Peyer's patch (tissue), 4 donors: ENCODE results near the gene SLCO3A1. TPM values are rescaled to one million over a fixed set of nuclear protein-coding genes. Genes with fewer than 3 reads are reported as not detected.

Experiments used
- DNase-seq, 3 donors: peaks; one replicate each; pipeline ENCODE4 v3.0.0-alpha.2; 2017 to 2019
- H3K27ac ChIP-seq, 4 donors: fragments of 200-600 bp; sonication (generic); one replicate each; pipeline ENCODE4 v1.5.1; 2016 to 2019
- H3K27me3 ChIP-seq, 2 donors: fragments of 200-600 bp; sonication (generic); one replicate each; pipeline ENCODE4 v1.5.1; 2019
- H3K36me3 ChIP-seq, 3 donors: fragments of 200-600 bp; sonication (generic); one replicate each; pipeline ENCODE4 v1.5.1; 2016 to 2019
- H3K4me1 ChIP-seq, 4 donors: fragments of 200-600 bp; sonication (generic); one replicate each; pipeline ENCODE4 v1.5.1; 2016 to 2019
- H3K4me3 ChIP-seq, 4 donors: fragments of 200-600 bp; sonication (generic); 1 replicate in 3 of 4; 2 replicates in 1 of 4; pipeline ENCODE4 v1.5.1; 2016 to 2019; ENCODE audit warnings: mild to moderate bottlenecking in 1 of 4
- H3K9me3 ChIP-seq, 4 donors: fragments of 200-600 bp; sonication (generic); one replicate each; pipeline ENCODE4 v1.5.1; 2016 to 2019; ENCODE audit warnings: mild to moderate bottlenecking in 1 of 4
- CTCF ChIP-seq, 6 experiments: fragments of 450-650 bp in 4 of 6; fragments of 200-600 bp in 2 of 6; sonication (generic) in 1 of 6; IDR thresholded peaks; one replicate each; pipeline ENCODE4 v1.5.1; 2017 to 2019; ENCODE audit warnings: antibody characterized with exemption in 6 of 6, mild to moderate bottlenecking in 3 of 6, moderate library complexity in 1 of 6
- POLR2A ChIP-seq, 2 donors: fragments of 450-650 bp; IDR thresholded peaks; one replicate each; pipeline ENCODE4 v1.5.1; 2017; ENCODE audit warnings: antibody characterized with exemption in 2 of 2, mild to moderate bottlenecking in 2 of 2, moderate library complexity in 2 of 2
- total RNA-seq, 4 donors: library from RNA; depleted of rRNA; stranded (reverse); fragments of >200 nt; gene quantifications; one replicate each; pipeline ENCODE4 v1.1.0, GENCODE V29; 2016

The SLCO3A1 gene
- total RNA-seq, 4 donors from 2014 or later, result 2.1 to 8.3 (median 5.0) TPM

GRCh38 chr15:91924183-91924582 lies 70.7 kb downstream of the SLCO3A1 start:
- Histone ChIP-seq H3K27ac (no peak overlapping the region), H3K4me3 (no peak overlapping the region), H3K36me3 (no peaks in the 10 kb centered on the region), H3K9me3 (no peaks in the 10 kb centered on the region), H3K27me3 (no peaks in the 10 kb centered on the region), H3K4me1 (peaks cover 0 to 15% (median 0%) of the 10 kb centered on the region in 4 donors)
- DNase-seq, result no peak
- TF ChIP-seq CTCF (IDR thresholded peaks at IDR 0.05) (no peak), POLR2A (IDR thresholded peaks at IDR 0.05) (no peak)

- Histone ChIP-seq H3K9me3 (no peaks in the 10 kb centered on the region), H3K36me3 (no peaks in the 10 kb centered on the region), H3K27ac (no peak overlapping the region), H3K4me3 (no peak overlapping the region), H3K27me3 (no peaks in the 10 kb centered on the region), H3K4me1 (peaks cover 0 to 15% (median 0%) of the 10 kb centered on the region in 4 donors)
- TF ChIP-seq CTCF (IDR thresholded peaks at IDR 0.05) (no peak), POLR2A (IDR thresholded peaks at IDR 0.05) (no peak)
- no peak for DNase-seq
These were observed 71.5 kb downstream of the SLCO3A1 start for GRCh38 chr15:91924837-91925495.

- Histone ChIP-seq H3K4me3 (no peak overlapping the region), H3K4me1 (peaks cover 0 to 15% (median 0%) of the 10 kb centered on the region in 4 donors), H3K27ac (peak overlapping the region in 1 of 4 donors; percentile 30), H3K9me3 (no peaks in the 10 kb centered on the region), H3K36me3 (no peaks in the 10 kb centered on the region), H3K27me3 (no peaks in the 10 kb centered on the region)
- no peak for DNase-seq
- TF ChIP-seq CTCF (IDR thresholded peaks at IDR 0.05), result no peak
- no peak for TF ChIP-seq POLR2A (IDR thresholded peaks at IDR 0.05)
These were observed 72.3 kb downstream of the SLCO3A1 start for GRCh38 chr15:91925794-91926193.

GRCh38 chr15:91926908-91927270 lies 73.4 kb downstream of the SLCO3A1 start:
- no peak for DNase-seq
- peaks cover 0 to 15% (median 0%) of the 10 kb centered on the region in 4 donors for H3K4me1 ChIP-seq
- TF ChIP-seq CTCF (IDR thresholded peaks at IDR 0.05), result no peak
- no peak for TF ChIP-seq POLR2A (IDR thresholded peaks at IDR 0.05)
- H3K36me3 ChIP-seq, result no peaks in the 10 kb centered on the region
- no peak overlapping the region for H3K4me3 ChIP-seq
- H3K27ac ChIP-seq, result peak overlapping the region in 2 of 4 donors; percentile 2 to 30
- H3K9me3 ChIP-seq, result no peaks in the 10 kb centered on the region
- H3K27me3 ChIP-seq, result no peaks in the 10 kb centered on the region

GRCh38 chr15:91927585-91927984 lies 74.1 kb downstream of the SLCO3A1 start:
- Histone ChIP-seq H3K27ac (peak overlapping the region in 1 of 4 donors; percentile 19), H3K4me3 (no peak overlapping the region), H3K27me3 (no peaks in the 10 kb centered on the region), H3K4me1 (peaks cover 0 to 10% (median 0%) of the 10 kb centered on the region in 4 donors), H3K36me3 (no peaks in the 10 kb centered on the region), H3K9me3 (no peaks in the 10 kb centered on the region)
- DNase-seq, result no peak
- no peak for TF ChIP-seq CTCF (IDR thresholded peaks at IDR 0.05)
- TF ChIP-seq POLR2A (IDR thresholded peaks at IDR 0.05), result no peak
